SK-N-MC (cell line): ENCODE results near the gene CITED4.

Source experiments
- EZH2 ChIP-seq: fragments of 200-600 bp; sonication (generic); IDR thresholded peaks from one replicate; pipeline ENCODE4 v1.6.1; 2017; ENCODE audit warnings: antibody characterized with exemption
- POLR2AphosphoS5 ChIP-seq: IDR thresholded peaks from 2 replicates; pipeline ENCODE4 v1.6.1; 2012; ENCODE audit warnings: mild to moderate bottlenecking, low read depth, low read length, borderline replicate concordance

GRCh38 chr1:40824591-40825434 is 37.4 kb downstream of the CITED4 start:
- TF ChIP-seq EZH2 (no peak), POLR2AphosphoS5 (no peak)
